H1 (cell line): ENCODE data around the gene PROSER3. TPM values are rescaled to one million over a fixed set of nuclear protein-coding genes. Genes with fewer than 3 reads are reported as not detected.

ENCODE experiments used
- CHD7 ChIP-seq: fragments of 300-600 bp; sonication (generic); IDR thresholded peaks from 2 replicates; pipeline ENCODE4 v1.7.1; 2012; ENCODE audit warnings: low read length, moderate library complexity, mild to moderate bottlenecking, inconsistent platforms; ENCODE audit not compliant: insufficient replicate concordance
- CTCF ChIP-seq, 3 experiments: IDR thresholded peaks; 1 replicate in 2 of 3; 2 replicates in 1 of 3; pipeline versions ENCODE4 v1.5.1 to v1.6.1; 2011; ENCODE audit warnings: low read length in 3 of 3, mild to moderate bottlenecking in 3 of 3, inconsistent platforms in 2 of 3, low read depth in 1 of 3, moderate library complexity in 1 of 3; ENCODE audit not compliant: insufficient read depth in 1 of 3; ENCODE audit errors: control extremely low read depth in 1 of 3
- TAF1 ChIP-seq: IDR thresholded peaks from 2 replicates; pipeline ENCODE4 v1.6.1; 2011; ENCODE audit warnings: mild to moderate bottlenecking, low read depth, low read length
- polyA plus RNA-seq, 7 experiments: library from polyadenylated mRNA; depleted of rRNA in 3 of 7; stranded (reverse) in 5 of 7; unstranded in 2 of 7; fragments of >200 nt in 5 of 7; fragments of 200-250 nt in 2 of 7; gene quantifications; 1 replicate in 5 of 7; 2 replicates in 1 of 7; 4 replicates in 1 of 7; pipeline versions ENCODE4 v1.2.1 to v1.2.3, GENCODE V29; 2011 to 2013; ENCODE audit warnings: missing spikeins in 2 of 7, mixed read lengths in 2 of 7
- total RNA-seq: library from RNA; stranded (reverse); fragmentation: NEBNext Ultra II Directional; extraction: Animal tissue kit (Norgen Biotek cat#: 25700); gene quantifications from 2 replicates; pipeline ENCODE4 v1.2.1, GENCODE V29; 2021

The PROSER3 gene
- total and polyA plus RNA-seq, 2 of the 8 experiments (the other 6 are each of a cell fraction or from before 2014, with no cell fraction given): 17.8 to 28.9 TPM

GRCh38 chr19:35754370-35755130 lies 3.4 kb upstream of the PROSER3 start (continued):
- TF ChIP-seq CTCF (IDR thresholded peaks at IDR 0.05; ENCODE audit: control extremely low read depth in 1 of 3, insufficient read depth in 1 of 3, low read depth in 1 of 3, low read length in 3 of 3): no peak
- TF ChIP-seq CHD7: no peak
- TF ChIP-seq TAF1: no peak
